GM12878 (cell line): Measurements from ENCODE around the gene MEIOSIN. TPM values are rescaled to one million over a fixed set of nuclear protein-coding genes. Genes with fewer than 3 reads are reported as not detected.

Experiments used
- BACH1 ChIP-seq: fragments of 450-650 bp; IDR thresholded peaks from 2 replicates; pipeline ENCODE4 v1.6.1; 2017; ENCODE audit warnings: mild to moderate bottlenecking, borderline replicate concordance
- CREB1 ChIP-seq: IDR thresholded peaks from 2 replicates; pipeline ENCODE4 v1.6.1; 2012; ENCODE audit warnings: low read depth, mild to moderate bottlenecking, inconsistent platforms
- DPF2 ChIP-seq: fragments of 450-650 bp; IDR thresholded peaks from 2 replicates; pipeline ENCODE4 v1.6.1; 2017; ENCODE audit warnings: mild to moderate bottlenecking
- EZH2 ChIP-seq: IDR thresholded peaks from 2 replicates; pipeline ENCODE4 v1.6.1; 2012; ENCODE audit warnings: low read depth, mild to moderate bottlenecking, control low read depth, inconsistent platforms, low read length, borderline replicate concordance; ENCODE audit not compliant: control insufficient read depth
- HDAC6 ChIP-seq: fragments of 200-600 bp; sonication (generic); IDR thresholded peaks from one replicate; pipeline ENCODE4 v1.8.0; 2017; ENCODE audit warnings: antibody characterized with exemption; ENCODE audit not compliant: unreplicated experiment
- LARP7 ChIP-seq: fragments of 450-650 bp; IDR thresholded peaks from 2 replicates; pipeline ENCODE4 v1.6.1; 2017; ENCODE audit warnings: mild to moderate bottlenecking
- MEF2A ChIP-seq: IDR thresholded peaks from 2 replicates; pipeline ENCODE4 v1.6.1; 2011; ENCODE audit warnings: low read depth, mild to moderate bottlenecking, low read length, moderate library complexity; ENCODE audit not compliant: insufficient read depth
- MEF2B ChIP-seq: fragments of 450-650 bp; IDR thresholded peaks from 2 replicates; pipeline ENCODE4 v1.6.1; 2018; ENCODE audit warnings: mild to moderate bottlenecking, moderate library complexity; ENCODE audit not compliant: partially characterized antibody, poor library complexity, severe bottlenecking
- MXI1 ChIP-seq: fragments of 150-350 bp; IDR thresholded peaks from 2 replicates; pipeline ENCODE4 v1.6.1; 2011; ENCODE audit warnings: low read depth, mild to moderate bottlenecking, inconsistent platforms, low read length, improper control_type of control experiment
- NFYB ChIP-seq: IDR thresholded peaks from 2 replicates; pipeline ENCODE4 v1.6.1; 2011; ENCODE audit warnings: low read depth, mild to moderate bottlenecking, low read length, improper control_type of control experiment, moderate library complexity; ENCODE audit not compliant: insufficient read depth
- PAX8 ChIP-seq: fragments of 450-650 bp; IDR thresholded peaks from 2 replicates; pipeline ENCODE4 v1.6.1; 2017; ENCODE audit warnings: mild to moderate bottlenecking, moderate library complexity
- POLR2AphosphoS5 ChIP-seq: IDR thresholded peaks from 2 replicates; pipeline ENCODE4 v1.6.1; 2011; ENCODE audit warnings: mild to moderate bottlenecking, low read length, inconsistent platforms
- RUNX3 ChIP-seq: IDR thresholded peaks from 2 replicates; pipeline ENCODE4 v1.6.1; 2012; ENCODE audit warnings: low read length, inconsistent platforms
- SMAD5 ChIP-seq: IDR thresholded peaks from 2 replicates; pipeline ENCODE4 v1.6.1; 2016; ENCODE audit warnings: antibody characterized with exemption, low read depth
- SREBF2 ChIP-seq: IDR thresholded peaks from 2 replicates; pipeline ENCODE4 v1.6.1; 2012; ENCODE audit warnings: mild to moderate bottlenecking, low read length
- STAT3 ChIP-seq: IDR thresholded peaks from 2 replicates; pipeline ENCODE4 v1.6.1; 2011; ENCODE audit warnings: low read depth, low read length, improper control_type of control experiment
- polyA plus RNA-seq, 11 experiments: library from polyadenylated mRNA; depleted of rRNA in 4 of 11; unstranded in 6 of 11; stranded (reverse) in 5 of 11; fragments of >200 nt; fragmentation: Nextera tagmentation in 4 of 11; fragmentation: Illumina TruSeq in 1 of 11; extraction: Ambion mirVana in 4 of 11; extraction: Trizol in 1 of 11; gene quantifications; 1 replicate in 1 of 11; 2 replicates in 10 of 11; pipeline versions ENCODE4 v1.2.1 to v1.2.3, GENCODE V29; 2011 to 2016; ENCODE audit warnings: inconsistent platforms in 2 of 11, missing spikeins in 2 of 11, low read depth in 1 of 11
- total RNA-seq, 4 experiments: library from RNA; depleted of rRNA in 3 of 4; stranded (reverse); fragments of >200 nt in 3 of 4; fragmentation: Illumina TruSeq in 1 of 4; extraction: Trizol in 1 of 4; gene quantifications; 2 replicates each; pipeline versions ENCODE4 v1.2.1 to v1.2.3, GENCODE V29; 2013 to 2021
- TF ChIP-seq, protein P1 (sequence below): fragments of 450-650 bp; IDR thresholded peaks from 2 replicates; pipeline ENCODE4 v1.6.1; 2018; ENCODE audit warnings: borderline replicate concordance, mild to moderate bottlenecking; ENCODE audit not compliant: partially characterized antibody
- TF ChIP-seq, protein P2 (sequence below): IDR thresholded peaks from 2 replicates; pipeline ENCODE4 v1.6.1; 2011; ENCODE audit warnings: mild to moderate bottlenecking, low read depth, low read length, moderate library complexity; ENCODE audit not compliant: insufficient replicate concordance
- TF ChIP-seq, protein P3 (sequence below): fragments of 450-650 bp; IDR thresholded peaks from 2 replicates; pipeline ENCODE4 v1.6.1; 2014; ENCODE audit warnings: mild to moderate bottlenecking
- TF ChIP-seq, protein P4 (sequence below): fragments of 450-650 bp; IDR thresholded peaks from 2 replicates; pipeline ENCODE4 v1.6.1; 2017; ENCODE audit warnings: mild to moderate bottlenecking, moderate library complexity

The MEIOSIN gene
- total and polyA plus RNA-seq, 10 of the 15 experiments (the other 5 are each of a cell fraction or from before 2014, with no cell fraction given) = 0.05 to 0.66 (median 0.14) TPM; not detected in 4

DNA sequence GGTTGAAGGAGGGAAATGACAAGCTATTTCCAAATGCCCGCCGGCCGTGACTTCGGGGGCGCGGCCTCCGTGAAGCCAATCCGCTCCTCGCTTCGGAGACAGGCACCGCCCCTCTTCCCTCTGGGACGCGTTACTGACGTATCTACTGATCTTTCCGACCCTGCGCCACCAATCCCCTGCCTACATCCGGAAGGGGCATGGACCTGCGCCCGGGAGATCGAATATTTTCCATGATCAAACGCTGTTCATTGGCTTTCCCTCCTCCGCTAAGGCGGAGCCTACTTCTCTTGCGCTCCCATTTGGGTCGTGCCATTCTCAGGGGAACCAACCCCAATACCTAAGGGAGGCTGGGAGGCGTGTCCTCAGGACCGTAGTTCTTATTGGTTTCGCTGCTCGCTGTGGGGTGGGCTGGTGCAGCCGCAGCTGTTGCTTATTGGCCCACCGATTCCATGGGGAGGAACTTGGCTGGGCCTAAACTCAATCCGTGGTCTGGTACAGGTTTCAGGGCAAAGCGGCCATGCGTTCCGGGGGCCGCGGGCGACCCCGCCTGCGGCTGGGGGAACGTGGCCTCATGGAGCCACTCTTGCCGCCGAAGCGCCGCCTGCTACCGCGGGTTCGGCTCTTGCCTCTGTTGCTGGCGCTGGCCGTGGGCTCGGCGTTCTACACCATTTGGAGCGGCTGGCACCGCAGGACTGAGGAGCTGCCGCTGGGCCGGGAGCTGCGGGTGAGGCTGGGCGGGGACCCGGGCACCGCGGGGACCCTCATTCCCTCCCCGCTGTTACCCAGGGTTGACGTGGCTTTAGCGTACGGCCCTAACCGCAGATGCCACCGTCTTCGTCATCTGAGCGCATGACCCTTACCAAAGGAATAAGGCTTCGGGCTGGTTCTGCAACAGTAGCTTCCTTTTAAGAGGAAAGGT lies 40.8 kb upstream of the MEIOSIN start, which contains the start of gene QPCTL (continued):
- TF ChIP-seq HDAC6 (no peak), POLR2AphosphoS5 (peak; percentile 85), BACH1 (peak; percentile 59; the same call in 1 of the 2 replicates), SMAD5 (0 out of 2 replicates have a peak, but pooled peaks have one; percentile 19), LARP7 (peak; percentile 73), MXI1 (peak; percentile 83), PAX8 (no peak), SREBF2 (no peak), NFYB (peak; percentile 90), MEF2B (peak; percentile 93), MEF2A (no peak), RUNX3 (peak; percentile 71), CREB1 (peak; percentile 94), EZH2 (no peak), DPF2 (peak; percentile 72), STAT3 (no peak)
- TF ChIP-seq, protein P1, sequence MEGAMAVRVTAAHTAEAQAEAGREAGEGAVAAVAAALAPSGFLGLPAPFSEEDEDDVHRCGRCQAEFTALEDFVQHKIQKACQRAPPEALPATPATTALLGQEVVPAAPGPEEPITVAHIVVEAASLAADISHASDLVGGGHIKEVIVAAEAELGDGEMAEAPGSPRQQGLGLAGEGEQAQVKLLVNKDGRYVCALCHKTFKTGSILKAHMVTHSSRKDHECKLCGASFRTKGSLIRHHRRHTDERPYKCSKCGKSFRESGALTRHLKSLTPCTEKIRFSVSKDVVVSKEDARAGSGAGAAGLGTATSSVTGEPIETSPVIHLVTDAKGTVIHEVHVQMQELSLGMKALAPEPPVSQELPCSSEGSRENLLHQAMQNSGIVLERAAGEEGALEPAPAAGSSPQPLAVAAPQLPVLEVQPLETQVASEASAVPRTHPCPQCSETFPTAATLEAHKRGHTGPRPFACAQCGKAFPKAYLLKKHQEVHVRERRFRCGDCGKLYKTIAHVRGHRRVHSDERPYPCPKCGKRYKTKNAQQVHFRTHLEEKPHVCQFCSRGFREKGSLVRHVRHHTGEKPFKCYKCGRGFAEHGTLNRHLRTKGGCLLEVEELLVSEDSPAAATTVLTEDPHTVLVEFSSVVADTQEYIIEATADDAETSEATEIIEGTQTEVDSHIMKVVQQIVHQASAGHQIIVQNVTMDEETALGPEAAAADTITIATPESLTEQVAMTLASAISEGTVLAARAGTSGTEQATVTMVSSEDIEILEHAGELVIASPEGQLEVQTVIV = no peak
- TF ChIP-seq, protein P2, sequence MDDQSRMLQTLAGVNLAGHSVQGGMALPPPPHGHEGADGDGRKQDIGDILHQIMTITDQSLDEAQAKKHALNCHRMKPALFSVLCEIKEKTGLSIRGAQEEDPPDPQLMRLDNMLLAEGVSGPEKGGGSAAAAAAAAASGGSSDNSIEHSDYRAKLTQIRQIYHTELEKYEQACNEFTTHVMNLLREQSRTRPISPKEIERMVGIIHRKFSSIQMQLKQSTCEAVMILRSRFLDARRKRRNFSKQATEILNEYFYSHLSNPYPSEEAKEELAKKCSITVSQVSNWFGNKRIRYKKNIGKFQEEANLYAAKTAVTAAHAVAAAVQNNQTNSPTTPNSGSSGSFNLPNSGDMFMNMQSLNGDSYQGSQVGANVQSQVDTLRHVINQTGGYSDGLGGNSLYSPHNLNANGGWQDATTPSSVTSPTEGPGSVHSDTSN = peak; percentile 49
- TF ChIP-seq, protein P3, sequence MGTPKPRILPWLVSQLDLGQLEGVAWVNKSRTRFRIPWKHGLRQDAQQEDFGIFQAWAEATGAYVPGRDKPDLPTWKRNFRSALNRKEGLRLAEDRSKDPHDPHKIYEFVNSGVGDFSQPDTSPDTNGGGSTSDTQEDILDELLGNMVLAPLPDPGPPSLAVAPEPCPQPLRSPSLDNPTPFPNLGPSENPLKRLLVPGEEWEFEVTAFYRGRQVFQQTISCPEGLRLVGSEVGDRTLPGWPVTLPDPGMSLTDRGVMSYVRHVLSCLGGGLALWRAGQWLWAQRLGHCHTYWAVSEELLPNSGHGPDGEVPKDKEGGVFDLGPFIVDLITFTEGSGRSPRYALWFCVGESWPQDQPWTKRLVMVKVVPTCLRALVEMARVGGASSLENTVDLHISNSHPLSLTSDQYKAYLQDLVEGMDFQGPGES = peak; percentile 74; the same call in 1 of the 2 replicates
- TF ChIP-seq, protein P4, sequence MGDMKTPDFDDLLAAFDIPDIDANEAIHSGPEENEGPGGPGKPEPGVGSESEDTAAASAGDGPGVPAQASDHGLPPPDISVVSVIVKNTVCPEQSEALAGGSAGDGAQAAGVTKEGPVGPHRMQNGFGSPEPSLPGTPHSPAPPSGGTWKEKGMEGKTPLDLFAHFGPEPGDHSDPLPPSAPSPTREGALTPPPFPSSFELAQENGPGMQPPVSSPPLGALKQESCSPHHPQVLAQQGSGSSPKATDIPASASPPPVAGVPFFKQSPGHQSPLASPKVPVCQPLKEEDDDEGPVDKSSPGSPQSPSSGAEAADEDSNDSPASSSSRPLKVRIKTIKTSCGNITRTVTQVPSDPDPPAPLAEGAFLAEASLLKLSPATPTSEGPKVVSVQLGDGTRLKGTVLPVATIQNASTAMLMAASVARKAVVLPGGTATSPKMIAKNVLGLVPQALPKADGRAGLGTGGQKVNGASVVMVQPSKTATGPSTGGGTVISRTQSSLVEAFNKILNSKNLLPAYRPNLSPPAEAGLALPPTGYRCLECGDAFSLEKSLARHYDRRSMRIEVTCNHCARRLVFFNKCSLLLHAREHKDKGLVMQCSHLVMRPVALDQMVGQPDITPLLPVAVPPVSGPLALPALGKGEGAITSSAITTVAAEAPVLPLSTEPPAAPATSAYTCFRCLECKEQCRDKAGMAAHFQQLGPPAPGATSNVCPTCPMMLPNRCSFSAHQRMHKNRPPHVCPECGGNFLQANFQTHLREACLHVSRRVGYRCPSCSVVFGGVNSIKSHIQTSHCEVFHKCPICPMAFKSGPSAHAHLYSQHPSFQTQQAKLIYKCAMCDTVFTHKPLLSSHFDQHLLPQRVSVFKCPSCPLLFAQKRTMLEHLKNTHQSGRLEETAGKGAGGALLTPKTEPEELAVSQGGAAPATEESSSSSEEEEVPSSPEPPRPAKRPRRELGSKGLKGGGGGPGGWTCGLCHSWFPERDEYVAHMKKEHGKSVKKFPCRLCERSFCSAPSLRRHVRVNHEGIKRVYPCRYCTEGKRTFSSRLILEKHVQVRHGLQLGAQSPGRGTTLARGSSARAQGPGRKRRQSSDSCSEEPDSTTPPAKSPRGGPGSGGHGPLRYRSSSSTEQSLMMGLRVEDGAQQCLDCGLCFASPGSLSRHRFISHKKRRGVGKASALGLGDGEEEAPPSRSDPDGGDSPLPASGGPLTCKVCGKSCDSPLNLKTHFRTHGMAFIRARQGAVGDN = peak; percentile 31; the same call in 1 of the 2 replicates
